ENCODE results near the gene CDC7. TPM values are rescaled to one million over a fixed set of nuclear protein-coding genes. Genes with fewer than 3 reads are reported as not detected.

The CDC7 gene
- total RNA-seq, 1 experiment from 2014 or later = 49.9 TPM

DNA sequence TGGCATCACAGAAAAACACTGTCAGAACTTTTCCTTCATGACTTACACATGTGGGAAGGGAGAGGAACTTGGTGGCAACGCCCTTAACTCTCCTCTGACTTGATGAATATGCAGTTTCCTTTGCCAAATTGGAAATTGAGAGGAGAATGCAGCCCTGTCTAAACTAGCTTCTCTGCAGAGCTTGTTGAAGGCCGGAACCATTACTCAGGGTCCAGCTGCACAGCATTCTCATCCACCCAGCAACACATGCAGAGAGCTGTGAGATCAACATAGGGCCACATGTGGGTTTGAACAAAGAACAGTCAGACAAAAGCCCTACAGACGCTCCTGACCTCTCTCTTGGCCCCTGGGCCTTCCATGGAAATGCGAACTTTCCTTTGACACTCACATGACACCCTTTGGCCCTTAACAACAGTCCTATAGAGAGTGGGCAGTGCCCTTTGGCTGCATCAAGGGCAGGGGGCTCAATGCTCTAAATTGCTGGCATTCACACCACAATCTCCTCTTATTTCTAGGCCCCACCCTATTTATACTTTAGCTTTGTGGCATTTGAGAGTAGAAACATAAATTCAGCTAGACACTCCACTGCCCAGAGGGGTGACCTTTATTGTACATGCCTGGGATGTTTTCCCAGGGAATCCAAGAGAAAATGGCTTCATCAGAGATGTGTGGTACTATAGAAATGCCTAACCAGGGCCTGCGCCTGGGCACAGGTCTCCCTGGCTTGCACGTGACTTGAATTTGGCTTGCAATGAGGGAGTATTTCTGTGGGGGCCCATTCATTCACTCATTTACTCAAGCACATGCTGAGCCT, 64.4 kb downstream of the CDC7 start (continued):
- TF ChIP-seq, protein P1, sequence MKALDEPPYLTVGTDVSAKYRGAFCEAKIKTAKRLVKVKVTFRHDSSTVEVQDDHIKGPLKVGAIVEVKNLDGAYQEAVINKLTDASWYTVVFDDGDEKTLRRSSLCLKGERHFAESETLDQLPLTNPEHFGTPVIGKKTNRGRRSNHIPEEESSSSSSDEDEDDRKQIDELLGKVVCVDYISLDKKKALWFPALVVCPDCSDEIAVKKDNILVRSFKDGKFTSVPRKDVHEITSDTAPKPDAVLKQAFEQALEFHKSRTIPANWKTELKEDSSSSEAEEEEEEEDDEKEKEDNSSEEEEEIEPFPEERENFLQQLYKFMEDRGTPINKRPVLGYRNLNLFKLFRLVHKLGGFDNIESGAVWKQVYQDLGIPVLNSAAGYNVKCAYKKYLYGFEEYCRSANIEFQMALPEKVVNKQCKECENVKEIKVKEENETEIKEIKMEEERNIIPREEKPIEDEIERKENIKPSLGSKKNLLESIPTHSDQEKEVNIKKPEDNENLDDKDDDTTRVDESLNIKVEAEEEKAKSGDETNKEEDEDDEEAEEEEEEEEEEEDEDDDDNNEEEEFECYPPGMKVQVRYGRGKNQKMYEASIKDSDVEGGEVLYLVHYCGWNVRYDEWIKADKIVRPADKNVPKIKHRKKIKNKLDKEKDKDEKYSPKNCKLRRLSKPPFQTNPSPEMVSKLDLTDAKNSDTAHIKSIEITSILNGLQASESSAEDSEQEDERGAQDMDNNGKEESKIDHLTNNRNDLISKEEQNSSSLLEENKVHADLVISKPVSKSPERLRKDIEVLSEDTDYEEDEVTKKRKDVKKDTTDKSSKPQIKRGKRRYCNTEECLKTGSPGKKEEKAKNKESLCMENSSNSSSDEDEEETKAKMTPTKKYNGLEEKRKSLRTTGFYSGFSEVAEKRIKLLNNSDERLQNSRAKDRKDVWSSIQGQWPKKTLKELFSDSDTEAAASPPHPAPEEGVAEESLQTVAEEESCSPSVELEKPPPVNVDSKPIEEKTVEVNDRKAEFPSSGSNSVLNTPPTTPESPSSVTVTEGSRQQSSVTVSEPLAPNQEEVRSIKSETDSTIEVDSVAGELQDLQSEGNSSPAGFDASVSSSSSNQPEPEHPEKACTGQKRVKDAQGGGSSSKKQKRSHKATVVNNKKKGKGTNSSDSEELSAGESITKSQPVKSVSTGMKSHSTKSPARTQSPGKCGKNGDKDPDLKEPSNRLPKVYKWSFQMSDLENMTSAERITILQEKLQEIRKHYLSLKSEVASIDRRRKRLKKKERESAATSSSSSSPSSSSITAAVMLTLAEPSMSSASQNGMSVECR (CRISPR knock-in tag; IDR thresholded peaks at IDR 0.05; ENCODE audit: borderline replicate concordance) = no peak
- TF ChIP-seq ZNF219 (CRISPR knock-in tag; IDR thresholded peaks at IDR 0.05; ENCODE audit: borderline replicate concordance) = no peak
- no peak for TF ChIP-seq TP53 (CRISPR knock-in tag; IDR thresholded peaks at IDR 0.05)
- TF ChIP-seq, protein P2, sequence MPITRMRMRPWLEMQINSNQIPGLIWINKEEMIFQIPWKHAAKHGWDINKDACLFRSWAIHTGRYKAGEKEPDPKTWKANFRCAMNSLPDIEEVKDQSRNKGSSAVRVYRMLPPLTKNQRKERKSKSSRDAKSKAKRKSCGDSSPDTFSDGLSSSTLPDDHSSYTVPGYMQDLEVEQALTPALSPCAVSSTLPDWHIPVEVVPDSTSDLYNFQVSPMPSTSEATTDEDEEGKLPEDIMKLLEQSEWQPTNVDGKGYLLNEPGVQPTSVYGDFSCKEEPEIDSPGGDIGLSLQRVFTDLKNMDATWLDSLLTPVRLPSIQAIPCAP (CRISPR knock-in tag; IDR thresholded peaks at IDR 0.05) = no peak
- TF ChIP-seq GTF2I (CRISPR knock-in tag; conservative IDR thresholded peaks at IDR 0.05) = no peak
- TF ChIP-seq, protein P3, sequence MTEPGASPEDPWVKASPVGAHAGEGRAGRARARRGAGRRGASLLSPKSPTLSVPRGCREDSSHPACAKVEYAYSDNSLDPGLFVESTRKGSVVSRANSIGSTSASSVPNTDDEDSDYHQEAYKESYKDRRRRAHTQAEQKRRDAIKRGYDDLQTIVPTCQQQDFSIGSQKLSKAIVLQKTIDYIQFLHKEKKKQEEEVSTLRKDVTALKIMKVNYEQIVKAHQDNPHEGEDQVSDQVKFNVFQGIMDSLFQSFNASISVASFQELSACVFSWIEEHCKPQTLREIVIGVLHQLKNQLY (CRISPR knock-in tag; IDR thresholded peaks at IDR 0.05) = no peak
- no peak for TF ChIP-seq ETV6 (CRISPR knock-in tag; IDR thresholded peaks at IDR 0.05)
- TF ChIP-seq ATF6 (CRISPR knock-in tag; IDR thresholded peaks at IDR 0.05) = no peak
- no peak for TF ChIP-seq JAZF1 (CRISPR knock-in tag; IDR thresholded peaks at IDR 0.05)

GRCh38 chr1:91567583-91567982, 66.9 kb downstream of the CDC7 start:
- Mint-ChIP-seq H3K4me3 (no peak overlapping the region), H3K4me1 (peaks cover 12% of the 10 kb centered on the region), H3K27ac (no peak overlapping the region), H3K27me3 (ENCODE audit: low read depth) (no peaks in the 10 kb centered on the region), H3K9me3 (peaks cover 17% of the 10 kb centered on the region), H3K36me3 (peaks cover 12% of the 10 kb centered on the region)
- ATAC-seq = no peak
- DNase-seq (ENCODE audit: low spot score) = no peak
- POLR2A ChIA-PET = no interaction called here
- CTCF ChIA-PET = no interaction called here
- TF ChIP-seq ZNF121 (CRISPR knock-in tag; IDR thresholded peaks at IDR 0.05) (no peak), CBFB (CRISPR knock-in tag; IDR thresholded peaks at IDR 0.05; ENCODE audit: low read depth) (no peak), E2F4 (CRISPR knock-in tag; IDR thresholded peaks at IDR 0.05; ENCODE audit: borderline replicate concordance, low read depth) (no peak), MXD4 (CRISPR knock-in tag; IDR thresholded peaks at IDR 0.05; ENCODE audit: borderline replicate concordance) (no peak), NR3C1 (CRISPR knock-in tag; conservative IDR thresholded peaks at IDR 0.05; ENCODE audit: low read depth) (no peak), E2F5 (CRISPR knock-in tag; IDR thresholded peaks at IDR 0.05) (no peak), RELA (CRISPR knock-in tag; IDR thresholded peaks at IDR 0.05; ENCODE audit: borderline replicate concordance) (no peak), MYBL2 (CRISPR knock-in tag; IDR thresholded peaks at IDR 0.05) (no peak), ZNF423 (CRISPR knock-in tag; IDR thresholded peaks at IDR 0.05) (no peak), EMX1 (CRISPR knock-in tag; IDR thresholded peaks at IDR 0.05) (no peak)
- TF ChIP-seq, protein P4, sequence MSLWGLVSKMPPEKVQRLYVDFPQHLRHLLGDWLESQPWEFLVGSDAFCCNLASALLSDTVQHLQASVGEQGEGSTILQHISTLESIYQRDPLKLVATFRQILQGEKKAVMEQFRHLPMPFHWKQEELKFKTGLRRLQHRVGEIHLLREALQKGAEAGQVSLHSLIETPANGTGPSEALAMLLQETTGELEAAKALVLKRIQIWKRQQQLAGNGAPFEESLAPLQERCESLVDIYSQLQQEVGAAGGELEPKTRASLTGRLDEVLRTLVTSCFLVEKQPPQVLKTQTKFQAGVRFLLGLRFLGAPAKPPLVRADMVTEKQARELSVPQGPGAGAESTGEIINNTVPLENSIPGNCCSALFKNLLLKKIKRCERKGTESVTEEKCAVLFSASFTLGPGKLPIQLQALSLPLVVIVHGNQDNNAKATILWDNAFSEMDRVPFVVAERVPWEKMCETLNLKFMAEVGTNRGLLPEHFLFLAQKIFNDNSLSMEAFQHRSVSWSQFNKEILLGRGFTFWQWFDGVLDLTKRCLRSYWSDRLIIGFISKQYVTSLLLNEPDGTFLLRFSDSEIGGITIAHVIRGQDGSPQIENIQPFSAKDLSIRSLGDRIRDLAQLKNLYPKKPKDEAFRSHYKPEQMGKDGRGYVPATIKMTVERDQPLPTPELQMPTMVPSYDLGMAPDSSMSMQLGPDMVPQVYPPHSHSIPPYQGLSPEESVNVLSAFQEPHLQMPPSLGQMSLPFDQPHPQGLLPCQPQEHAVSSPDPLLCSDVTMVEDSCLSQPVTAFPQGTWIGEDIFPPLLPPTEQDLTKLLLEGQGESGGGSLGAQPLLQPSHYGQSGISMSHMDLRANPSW (CRISPR knock-in tag; conservative IDR thresholded peaks at IDR 0.05; ENCODE audit: low read depth) = no peak

Measured in WTC11 (cell line).